TTC549 (cell line): ENCODE data around the gene LMNA.
A peak's percentile ranks its signal among the peaks of the same experiment; 100 is the strongest.

Experiments
- FAIRE-seq: peaks from 2 replicates; lab custom pipeline; 2012; peaks lifted over from hg19 to GRCh38; lab: Jason Lieb, UNC

Gene LMNA

DNA sequence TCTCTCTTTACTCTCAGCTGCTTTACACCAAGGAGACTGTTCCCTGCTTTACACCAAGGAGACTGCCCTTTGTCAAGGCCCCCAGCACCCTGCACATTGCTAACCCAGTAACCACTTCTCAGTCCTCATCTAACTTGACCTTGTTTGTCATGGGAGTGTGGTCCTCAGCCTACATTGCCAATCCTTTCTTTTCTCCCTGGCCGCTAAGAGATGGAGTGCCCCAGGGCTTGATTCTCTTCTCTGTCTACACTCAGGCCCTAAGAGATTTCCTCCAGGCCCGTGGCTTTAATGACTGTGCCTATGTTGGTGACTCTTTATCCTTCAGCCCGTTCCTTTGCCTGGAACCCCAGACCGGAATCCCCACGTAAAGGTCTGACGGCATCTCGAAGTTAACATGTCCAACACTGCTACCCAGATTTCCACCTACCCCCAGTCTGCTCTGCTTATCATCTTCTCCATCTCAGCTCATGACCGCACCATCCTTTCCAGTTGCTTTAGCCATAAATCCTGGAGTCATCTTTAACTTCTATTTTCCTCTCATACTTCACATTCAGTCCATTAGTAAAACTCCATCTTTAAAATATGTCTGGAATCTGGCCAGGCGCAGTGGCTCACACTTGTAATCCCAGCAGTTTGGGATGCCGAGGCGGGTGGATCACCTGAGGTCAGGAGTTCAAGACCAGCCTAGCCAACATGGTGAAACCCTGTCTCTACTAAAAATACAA is 29.4 kb downstream of the LMNA start:
- FAIRE-seq, result no peak

DNA sequence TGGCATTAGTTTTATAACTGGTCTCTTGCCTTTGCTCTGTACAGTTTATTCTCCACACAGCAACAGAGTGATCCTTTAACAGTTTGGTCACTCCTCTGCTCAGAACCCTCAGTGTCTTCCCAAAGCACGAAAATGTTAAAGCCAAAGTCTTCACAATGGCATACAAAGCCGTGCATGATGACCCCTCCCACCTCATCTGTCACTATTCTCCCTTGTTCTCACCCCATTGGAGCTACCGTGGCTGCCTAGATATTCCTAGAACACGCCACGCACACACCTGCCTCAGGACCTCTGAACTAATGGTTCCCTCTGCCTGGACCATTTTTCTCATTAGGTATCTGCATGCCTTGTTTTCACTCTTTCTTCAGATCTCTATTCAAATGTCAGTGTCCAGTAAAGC is 30.2 kb downstream of the LMNA start:
- FAIRE-seq, result no peak

GRCh38 chr1:156145650-156146019 is 31.1 kb downstream of the LMNA start:
- no peak for FAIRE-seq

- peak; percentile 96 for FAIRE-seq
Observed at GRCh38 chr1:156146020-156146768, 31.7 kb downstream of the LMNA start.

DNA sequence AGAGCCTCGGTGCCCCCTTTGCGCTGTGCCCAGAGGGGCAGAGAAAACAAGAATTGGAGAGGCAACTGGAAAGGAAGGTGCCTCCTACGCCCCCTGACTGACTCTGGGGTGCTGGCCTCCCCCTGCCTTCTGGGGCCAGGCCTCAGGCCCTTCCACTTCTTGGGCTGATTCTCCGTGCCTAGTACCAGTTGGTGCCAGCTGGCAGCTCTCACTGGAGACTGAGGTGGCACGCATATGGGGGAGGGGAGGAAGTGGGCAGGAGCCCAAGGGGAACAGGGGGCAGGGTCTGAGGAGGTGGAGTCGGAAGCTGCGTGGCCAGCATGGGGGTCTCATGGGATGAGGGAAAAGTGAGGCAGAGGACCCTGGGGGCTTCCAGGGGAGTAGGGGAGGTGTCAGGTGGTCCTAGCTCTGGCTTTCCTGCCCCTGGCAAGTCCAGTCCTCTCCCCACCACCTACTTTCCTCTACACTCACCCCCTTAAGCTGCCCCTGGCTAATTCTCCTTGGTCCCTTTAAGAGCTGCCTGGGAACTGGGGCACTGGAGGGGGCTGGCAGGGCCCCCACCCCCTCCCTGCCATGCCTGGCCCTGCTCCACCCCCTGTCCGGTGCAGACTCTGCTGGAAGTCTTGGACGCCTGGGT is 32.4 kb downstream of the LMNA start:
- no peak for FAIRE-seq

DNA sequence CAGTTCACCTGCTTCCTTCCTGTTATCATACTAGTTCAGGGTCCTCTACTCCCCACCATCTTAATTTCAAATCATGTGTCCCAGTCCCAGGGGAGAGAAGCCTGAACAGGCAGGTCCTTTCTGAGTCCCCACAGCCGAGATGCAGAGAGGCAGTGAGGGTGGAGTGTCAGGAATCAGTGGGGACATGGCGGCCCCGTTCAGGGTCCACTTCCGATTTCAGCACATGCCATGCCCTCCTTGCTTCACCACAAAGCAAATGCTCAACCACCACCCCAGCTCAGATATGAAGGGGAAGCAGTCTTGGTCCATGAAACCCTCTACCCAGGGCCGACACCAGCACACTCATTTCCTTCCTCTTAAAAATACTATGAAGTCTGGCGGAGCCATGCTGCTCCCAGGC is 33.7 kb downstream of the LMNA start:
- FAIRE-seq, result no peak

GRCh38 chr1:156149374-156150332 is 35.1 kb downstream of the LMNA start:
- no peak for FAIRE-seq

DNA sequence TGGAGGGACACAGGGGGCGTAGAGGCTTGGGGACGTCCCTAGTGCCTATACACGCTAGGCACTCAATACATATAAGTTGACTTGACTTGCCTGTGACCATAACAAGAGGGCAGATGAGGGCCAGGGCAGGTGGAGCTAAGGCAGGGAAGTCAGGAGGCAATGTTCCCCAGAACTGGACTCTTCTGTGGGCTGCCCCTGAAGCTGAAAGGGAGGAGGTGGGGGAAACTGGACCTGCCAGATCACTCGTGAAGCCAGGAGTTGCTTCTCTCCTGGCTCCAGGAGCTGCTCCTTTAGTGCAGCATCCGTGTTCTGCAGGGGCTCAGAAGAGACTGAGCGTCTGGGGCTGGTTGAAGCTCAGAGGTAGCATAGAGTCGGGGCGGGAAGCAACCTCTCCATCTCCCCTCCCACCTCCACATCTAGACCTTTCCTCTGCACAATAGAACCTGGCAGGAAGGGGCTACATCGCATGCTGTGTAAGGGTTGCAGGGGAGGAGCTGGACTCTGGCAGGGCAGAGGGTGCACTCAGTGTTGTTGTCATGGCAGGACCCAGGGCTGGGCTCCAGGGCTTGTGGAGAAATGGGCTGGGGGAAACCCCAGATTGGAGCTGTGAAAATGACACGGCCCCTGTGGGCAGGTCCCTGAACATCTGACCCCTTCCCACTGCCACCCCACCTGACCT is 36.0 kb downstream of the LMNA start:
- FAIRE-seq, result no peak

DNA sequence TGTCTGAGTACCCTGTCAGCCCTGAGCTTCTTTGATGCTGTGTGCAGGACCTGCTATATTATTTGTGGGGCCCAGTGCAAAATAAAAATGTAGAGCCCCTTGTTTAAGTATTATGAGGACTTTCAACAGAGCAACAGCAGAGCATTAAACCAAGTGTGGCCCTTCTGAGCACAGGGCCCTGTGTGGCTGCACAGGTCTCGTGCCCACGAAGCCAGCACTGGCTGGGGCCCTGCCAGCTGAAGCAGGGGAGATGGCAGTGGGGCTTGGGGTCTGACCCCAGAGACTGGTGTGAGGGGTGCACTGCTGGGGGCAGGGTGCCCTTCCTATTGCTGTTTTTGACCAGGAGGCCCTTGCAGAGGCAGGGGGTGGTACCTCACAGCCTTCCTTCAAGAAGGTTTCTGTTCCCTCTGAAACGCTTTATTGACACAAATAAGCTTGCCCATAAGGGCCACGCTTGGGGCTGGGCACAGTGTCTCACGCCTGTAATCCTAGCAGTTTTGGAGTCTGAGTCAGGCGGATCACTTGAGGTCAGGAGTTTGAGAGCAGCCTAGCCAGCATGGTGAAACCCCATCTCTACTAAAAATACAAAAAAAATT is 36.7 kb downstream of the LMNA start:
- no peak for FAIRE-seq

- no peak for FAIRE-seq
Observed at GRCh38 chr1:156152628-156153027, 38.1 kb downstream of the LMNA start.

DNA sequence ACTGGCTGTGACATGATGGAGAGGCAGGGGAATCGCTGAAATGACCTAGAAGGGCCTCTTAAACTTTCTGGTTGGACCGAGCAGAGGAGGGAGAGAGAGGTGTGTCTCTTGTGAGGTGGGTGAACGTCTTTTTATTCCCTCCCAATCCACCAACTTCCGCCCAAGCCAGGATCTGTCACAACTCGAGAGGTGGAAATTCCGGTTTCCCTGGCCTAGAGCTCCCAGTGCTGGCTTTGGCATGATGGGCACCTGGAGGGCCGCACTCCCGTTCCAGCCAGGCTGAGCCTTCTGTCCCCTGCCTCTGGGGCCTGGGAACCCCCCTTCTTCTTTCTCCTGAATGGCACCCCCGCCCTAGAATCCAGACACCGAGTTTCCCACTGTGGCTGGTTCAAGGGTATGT is 38.9 kb downstream of the LMNA start, which contains the start of gene SEMA4A:
Gene SEMA4A (plus strand): TSS at position 224 of the 400 bp plus-strand sequence. CDS start 994 bp downstream, outside the sequence.
- no peak for FAIRE-seq

DNA sequence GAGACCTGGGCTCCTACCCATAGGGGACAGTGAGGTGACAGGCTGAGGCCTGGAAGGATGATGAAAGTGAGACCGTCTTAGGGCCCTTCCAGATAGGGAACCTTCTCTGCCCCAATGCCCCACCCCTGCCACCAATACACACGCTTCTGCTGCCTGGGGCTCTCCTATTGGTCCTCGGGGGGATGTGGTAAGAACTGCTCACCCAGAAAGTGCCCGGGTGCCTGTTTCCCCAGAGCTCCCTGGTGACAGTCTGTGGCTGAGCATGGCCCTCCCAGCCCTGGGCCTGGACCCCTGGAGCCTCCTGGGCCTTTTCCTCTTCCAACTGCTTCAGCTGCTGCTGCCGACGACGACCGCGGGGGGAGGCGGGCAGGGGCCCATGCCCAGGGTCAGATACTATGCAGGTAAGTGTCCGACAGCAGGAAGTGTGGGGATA is 39.8 kb downstream of the LMNA start:
- no peak for FAIRE-seq

DNA sequence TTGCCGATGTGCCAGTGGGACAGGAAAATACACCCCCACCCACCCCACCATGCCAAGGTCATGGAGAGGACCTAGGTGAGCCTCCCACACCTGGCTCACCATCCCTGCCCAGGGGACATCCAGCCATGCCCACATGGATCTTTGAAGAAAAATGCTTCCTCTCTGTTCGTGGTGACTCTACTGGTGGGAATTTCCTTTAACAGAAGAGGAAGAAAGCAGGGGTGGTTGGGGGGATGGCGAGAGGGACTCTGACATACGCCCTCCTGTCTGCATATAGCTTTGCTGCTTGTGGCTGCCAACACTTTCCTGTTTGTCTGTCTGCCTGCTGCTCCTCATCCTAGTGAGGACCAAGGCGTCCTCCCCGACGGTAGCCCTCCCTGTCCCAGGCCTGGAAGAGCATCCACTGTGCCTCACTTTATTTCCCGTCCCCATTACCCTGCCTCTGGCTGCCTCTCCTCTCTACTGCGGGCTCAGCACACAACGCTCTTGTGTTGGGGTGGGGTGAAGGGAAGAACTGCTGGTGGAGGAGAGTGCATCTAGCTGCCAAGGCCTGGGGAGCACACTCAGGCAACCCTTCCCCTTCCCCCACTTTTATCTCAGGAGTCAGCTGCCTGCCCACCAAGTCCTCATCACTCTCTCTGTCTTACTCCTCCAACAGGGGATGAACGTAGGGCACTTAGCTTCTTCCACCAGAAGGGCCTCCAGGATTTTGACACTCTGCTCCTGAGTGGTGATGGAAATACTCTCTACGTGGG is 41.4 kb downstream of the LMNA start:
- FAIRE-seq, result no peak

DNA sequence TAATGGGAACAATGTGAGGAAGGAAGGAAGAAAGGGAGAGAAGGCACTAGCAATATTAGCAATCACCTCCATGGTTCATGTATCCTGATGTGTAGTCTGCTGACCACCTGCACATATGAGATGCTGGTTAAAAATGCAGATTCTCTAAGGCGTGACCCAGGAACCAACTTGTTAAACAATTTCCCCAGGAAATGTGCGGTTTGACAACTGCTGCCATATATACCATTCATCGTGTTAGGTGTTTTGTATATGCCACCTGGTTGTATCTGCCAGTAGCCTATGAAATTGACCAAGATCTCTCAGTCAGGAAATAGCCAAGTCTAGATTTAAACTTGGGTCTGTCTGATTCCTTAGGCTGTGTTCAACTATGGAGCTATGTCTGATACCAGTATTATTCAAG is 43.0 kb downstream of the LMNA start:
- no peak for FAIRE-seq

DNA sequence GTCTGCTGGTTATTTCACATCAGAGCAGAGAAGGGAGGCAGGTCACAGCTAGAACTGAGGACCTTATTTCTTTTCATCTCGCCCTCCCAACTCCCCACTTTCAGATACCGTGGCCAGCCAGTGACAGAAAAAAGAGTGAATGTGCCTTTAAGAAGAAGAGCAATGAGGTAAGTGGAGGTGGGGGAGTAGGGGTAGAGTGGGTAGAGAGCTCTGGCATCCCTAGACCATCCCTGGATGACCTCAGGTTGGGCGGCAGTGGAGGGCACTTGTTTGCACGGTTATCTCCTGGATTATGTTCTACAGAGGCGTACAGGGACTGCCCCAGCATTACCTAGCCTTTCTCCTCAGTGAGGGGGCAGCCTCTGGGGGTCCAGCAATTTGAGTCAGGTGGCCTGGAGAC is 43.5 kb downstream of the LMNA start:
- no peak for FAIRE-seq

DNA sequence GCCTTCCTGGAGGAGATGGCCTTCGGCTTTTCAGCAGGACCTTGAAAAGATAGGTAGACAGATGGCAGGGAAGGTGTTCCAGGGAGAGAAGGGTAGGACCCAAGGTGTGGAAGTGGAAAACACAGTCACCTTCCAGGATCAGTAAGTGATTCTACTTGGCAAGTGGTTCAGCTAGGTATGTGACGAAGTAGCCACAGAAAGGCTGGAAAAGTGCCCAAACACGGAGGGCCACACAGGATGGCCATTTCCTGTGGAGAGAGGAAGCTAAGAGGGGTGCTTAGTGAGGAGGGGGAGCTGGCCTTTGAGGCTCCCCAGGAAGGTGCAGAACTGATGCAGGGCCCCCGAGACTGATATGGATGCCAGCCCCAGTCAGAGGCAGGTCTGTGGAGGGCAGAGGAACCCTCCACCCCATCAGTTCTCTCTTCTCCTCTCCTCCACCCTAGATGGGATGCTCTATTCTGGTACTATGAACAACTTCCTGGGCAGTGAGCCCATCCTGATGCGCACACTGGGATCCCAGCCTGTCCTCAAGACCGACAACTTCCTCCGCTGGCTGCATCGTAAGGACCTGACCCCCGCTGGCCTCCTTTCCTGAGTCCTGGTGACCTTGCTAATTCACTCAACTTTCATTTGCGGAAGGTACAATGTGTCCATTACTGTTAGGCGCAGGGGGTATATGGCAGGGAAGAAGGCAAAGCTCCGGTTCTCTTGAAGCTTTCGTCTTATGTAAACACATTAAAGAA is 45.7 kb downstream of the LMNA start:
- no peak for FAIRE-seq

DNA sequence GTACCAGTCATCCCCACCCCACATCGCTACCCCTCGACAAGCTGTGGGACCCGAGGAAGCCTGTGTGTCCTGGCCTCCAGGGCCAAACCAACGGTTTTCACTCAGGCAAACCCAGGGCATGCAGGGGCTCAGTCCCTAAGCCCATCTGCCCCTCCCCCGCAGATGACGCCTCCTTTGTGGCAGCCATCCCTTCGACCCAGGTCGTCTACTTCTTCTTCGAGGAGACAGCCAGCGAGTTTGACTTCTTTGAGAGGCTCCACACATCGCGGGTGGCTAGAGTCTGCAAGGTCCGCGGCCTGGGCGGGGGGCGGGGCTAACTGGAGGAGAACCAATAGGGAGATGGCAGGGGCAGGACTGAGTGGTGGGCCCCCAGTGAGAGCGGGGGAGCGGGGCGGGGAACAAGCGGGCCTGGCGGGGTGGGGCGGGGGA is 46.2 kb downstream of the LMNA start:
- FAIRE-seq, result no peak

DNA sequence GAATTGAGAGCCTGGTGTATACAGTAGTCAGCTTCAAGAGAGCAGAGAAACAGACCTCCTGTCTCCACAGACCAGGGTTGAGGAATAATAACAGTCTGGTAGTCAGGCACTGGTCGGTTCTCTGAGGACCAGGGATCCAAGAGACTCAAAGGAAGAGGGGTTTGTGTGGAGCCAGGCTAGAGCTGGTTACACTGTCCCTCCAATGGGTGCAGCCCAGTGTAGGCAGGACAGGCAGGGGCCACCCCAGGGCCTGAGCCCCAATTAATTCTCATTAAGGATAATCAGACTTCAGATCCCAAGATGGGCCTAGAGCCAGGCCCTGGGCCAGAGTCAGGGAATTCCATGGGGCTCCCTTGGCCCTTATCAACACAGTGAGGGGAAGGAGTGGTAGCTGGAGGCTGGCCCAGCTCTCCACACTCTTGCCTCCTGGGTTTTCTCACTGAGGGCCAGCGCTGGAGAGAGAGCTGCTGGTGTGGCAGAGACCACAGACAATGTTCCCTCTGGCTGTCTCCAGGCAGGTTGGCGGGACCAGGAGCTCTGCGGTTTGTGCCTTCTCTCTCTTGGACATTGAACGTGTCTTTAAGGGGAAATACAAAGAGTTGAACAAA is 48.0 kb downstream of the LMNA start:
- FAIRE-seq, result no peak

- FAIRE-seq, result no peak
Observed at GRCh38 chr1:156163712-156164111, 49.2 kb downstream of the LMNA start.
